Mesothelial cell of epicardium (in vitro differentiated cells): ENCODE data around the gene TNRC18. TPM values are rescaled to one million over a fixed set of nuclear protein-coding genes. Genes with fewer than 3 reads are reported as not detected.
A peak's percentile ranks its signal among the peaks of the same experiment; 100 is the strongest.

Source experiments
- DNase-seq, 2 experiments: peaks; one replicate each; pipeline ENCODE4 v3.0.0; 2021; ENCODE audit warnings: low spot score in 2 of 2; ENCODE audit not compliant: unreplicated experiment in 2 of 2
- H3K27ac Mint-ChIP-seq: 2 replicates; pipeline ENCODE4 v1.8.0; 2021; ENCODE audit warnings: mixed read lengths
- H3K27me3 Mint-ChIP-seq: 2 replicates; pipeline ENCODE4 v1.8.0; 2021; ENCODE audit warnings: low read depth, mixed read lengths
- H3K36me3 Mint-ChIP-seq: 2 replicates; pipeline ENCODE4 v1.8.0; 2021; ENCODE audit warnings: mixed read lengths
- H3K4me1 Mint-ChIP-seq: 2 replicates; pipeline ENCODE4 v1.8.0; 2021; ENCODE audit warnings: mixed read lengths
- H3K4me3 Mint-ChIP-seq: 2 replicates; pipeline ENCODE4 v1.8.0; 2021; ENCODE audit warnings: mild to moderate bottlenecking, moderate library complexity, mixed read lengths
- H3K9me3 Mint-ChIP-seq: 2 replicates; pipeline ENCODE4 v1.8.0; 2021; ENCODE audit warnings: mixed read lengths
- total RNA-seq: library from RNA; stranded (reverse); gene quantifications from 3 replicates; pipeline ENCODE4 v1.2.1, GENCODE V29; 2021
- TF ChIP-seq, protein P1 (sequence below): fragments of 200-600 bp; sonication (generic); IDR thresholded peaks from one replicate; pipeline ENCODE4 v1.5.0; 2021; ENCODE audit warnings: antibody characterized with exemption; ENCODE audit not compliant: unreplicated experiment

Gene TNRC18
- total RNA-seq, 1 donor from 2014 or later, result 171 TPM

DNA sequence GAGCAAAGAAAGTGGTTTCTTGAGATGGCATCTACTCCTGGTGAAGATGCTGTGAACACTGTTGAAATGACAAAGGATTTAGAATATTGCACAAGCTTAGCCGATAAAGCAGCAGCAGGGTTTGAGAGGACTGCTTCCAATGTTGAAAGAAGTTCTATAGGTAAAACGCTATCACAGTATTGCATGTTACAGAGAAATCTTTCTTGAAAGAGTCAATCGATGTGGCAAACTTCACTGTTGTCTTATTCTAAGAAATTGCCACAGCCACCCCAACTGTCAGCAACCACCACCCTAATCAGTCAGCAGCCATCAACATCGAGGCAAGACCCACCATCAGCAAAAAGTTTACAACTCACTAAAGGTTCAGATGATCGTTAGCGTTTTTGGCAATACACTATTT is 81.0 kb downstream of the TNRC18 start:
- no peaks in the 10 kb centered on the region for H3K4me1 Mint-ChIP-seq
- H3K27ac Mint-ChIP-seq, result no peak overlapping the region
- TF ChIP-seq, protein P1, sequence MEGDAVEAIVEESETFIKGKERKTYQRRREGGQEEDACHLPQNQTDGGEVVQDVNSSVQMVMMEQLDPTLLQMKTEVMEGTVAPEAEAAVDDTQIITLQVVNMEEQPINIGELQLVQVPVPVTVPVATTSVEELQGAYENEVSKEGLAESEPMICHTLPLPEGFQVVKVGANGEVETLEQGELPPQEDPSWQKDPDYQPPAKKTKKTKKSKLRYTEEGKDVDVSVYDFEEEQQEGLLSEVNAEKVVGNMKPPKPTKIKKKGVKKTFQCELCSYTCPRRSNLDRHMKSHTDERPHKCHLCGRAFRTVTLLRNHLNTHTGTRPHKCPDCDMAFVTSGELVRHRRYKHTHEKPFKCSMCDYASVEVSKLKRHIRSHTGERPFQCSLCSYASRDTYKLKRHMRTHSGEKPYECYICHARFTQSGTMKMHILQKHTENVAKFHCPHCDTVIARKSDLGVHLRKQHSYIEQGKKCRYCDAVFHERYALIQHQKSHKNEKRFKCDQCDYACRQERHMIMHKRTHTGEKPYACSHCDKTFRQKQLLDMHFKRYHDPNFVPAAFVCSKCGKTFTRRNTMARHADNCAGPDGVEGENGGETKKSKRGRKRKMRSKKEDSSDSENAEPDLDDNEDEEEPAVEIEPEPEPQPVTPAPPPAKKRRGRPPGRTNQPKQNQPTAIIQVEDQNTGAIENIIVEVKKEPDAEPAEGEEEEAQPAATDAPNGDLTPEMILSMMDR, result no peak
- peaks cover 28% of the 10 kb centered on the region for H3K9me3 Mint-ChIP-seq
- H3K27me3 Mint-ChIP-seq, result no peaks in the 10 kb centered on the region
- no peak for DNase-seq
- peaks cover 67% of the 10 kb centered on the region for H3K36me3 Mint-ChIP-seq
- no peak overlapping the region for H3K4me3 Mint-ChIP-seq

GRCh38 chr7:5339955-5340354 is 83.7 kb downstream of the TNRC18 start:
- no peaks in the 10 kb centered on the region for H3K27me3 Mint-ChIP-seq
- no peak overlapping the region for H3K4me3 Mint-ChIP-seq
- TF ChIP-seq, protein P1, result no peak
- H3K9me3 Mint-ChIP-seq, result peaks cover 43% of the 10 kb centered on the region
- peak overlapping the region; percentile 77 for H3K27ac Mint-ChIP-seq
- no peaks in the 10 kb centered on the region for H3K4me1 Mint-ChIP-seq
- no peak for DNase-seq
- H3K36me3 Mint-ChIP-seq, result peaks cover 83% of the 10 kb centered on the region

- DNase-seq, result no peak
- no peaks in the 10 kb centered on the region for H3K4me1 Mint-ChIP-seq
- H3K27me3 Mint-ChIP-seq, result no peaks in the 10 kb centered on the region
- peaks cover 66% of the 10 kb centered on the region for H3K36me3 Mint-ChIP-seq
- H3K27ac Mint-ChIP-seq, result no peak overlapping the region
- H3K4me3 Mint-ChIP-seq, result no peak overlapping the region
- TF ChIP-seq, protein P1, result no peak
- H3K9me3 Mint-ChIP-seq, result peaks cover 26% of the 10 kb centered on the region
Measured at GRCh38 chr7:5337047-5337446, 86.6 kb downstream of the TNRC18 start.

DNA sequence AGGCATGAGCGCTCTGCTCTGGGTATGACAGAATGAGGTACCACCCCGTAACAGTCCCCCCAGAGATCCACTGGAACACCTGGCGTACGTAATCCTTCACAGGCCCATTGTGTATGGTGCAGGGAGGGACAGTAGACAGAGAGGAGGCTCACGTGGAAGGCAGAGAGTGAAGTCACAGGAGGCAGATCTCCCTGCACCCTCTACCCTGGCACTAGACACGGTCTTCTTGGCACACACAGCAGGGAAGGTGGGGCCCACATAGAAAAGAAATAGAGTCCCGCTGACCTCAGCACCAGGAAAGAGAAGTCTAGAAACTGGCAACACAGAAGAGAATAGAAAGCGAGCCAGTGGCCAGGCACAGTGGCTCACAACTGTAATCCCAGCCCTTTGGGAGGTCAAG is 89.0 kb downstream of the TNRC18 start:
- Mint-ChIP-seq H3K4me1 (no peaks in the 10 kb centered on the region), H3K27me3 (no peaks in the 10 kb centered on the region), H3K36me3 (peaks cover 63% of the 10 kb centered on the region), H3K9me3 (peaks cover 18% of the 10 kb centered on the region), H3K27ac (no peak overlapping the region), H3K4me3 (no peak overlapping the region)
- no peak for DNase-seq
- TF ChIP-seq, protein P1, result no peak

GRCh38 chr7:5333121-5334045 is 90.3 kb downstream of the TNRC18 start:
- H3K36me3 Mint-ChIP-seq, result peaks cover 57% of the 10 kb centered on the region
- H3K4me1 Mint-ChIP-seq, result no peaks in the 10 kb centered on the region
- no peak for DNase-seq
- no peak overlapping the region for H3K27ac Mint-ChIP-seq
- H3K9me3 Mint-ChIP-seq, result peaks cover 18% of the 10 kb centered on the region
- TF ChIP-seq, protein P1, result no peak
- H3K4me3 Mint-ChIP-seq, result no peak overlapping the region
- no peaks in the 10 kb centered on the region for H3K27me3 Mint-ChIP-seq
